Neural cell (in vitro differentiated cells): ENCODE measurements around the gene PGAM2.

Source experiments
- CTCF ChIP-seq: fragments of 450-650 bp; IDR thresholded peaks from 2 replicates; pipeline ENCODE4 v1.5.1; 2014; ENCODE audit warnings: antibody characterized with exemption, mild to moderate bottlenecking, moderate library complexity; ENCODE audit not compliant: poor library complexity, severe bottlenecking
- EZH2 ChIP-seq: fragments of 200-600, 300-800 bp; shearing (Covaris generic), sonication (generic); IDR thresholded peaks from 2 replicates; pipeline ENCODE4 v1.6.1; 2014; ENCODE audit warnings: antibody characterized with exemption, low read length, borderline replicate concordance, mild to moderate bottlenecking; ENCODE audit not compliant: insufficient read depth, poor library complexity, severe bottlenecking
- MXI1 ChIP-seq: fragments of 450-650 bp; conservative IDR thresholded peaks from 2 replicates; pipeline ENCODE4 v1.6.1; 2014; ENCODE audit warnings: antibody characterized with exemption, mild to moderate bottlenecking; ENCODE audit not compliant: poor library complexity, severe bottlenecking
- POLR2AphosphoS5 ChIP-seq: IDR thresholded peaks from 2 replicates; pipeline ENCODE4 v1.6.1; 2012
- REST ChIP-seq: IDR thresholded peaks from 2 replicates; pipeline ENCODE4 v1.6.1; 2012; ENCODE audit warnings: borderline replicate concordance

- TF ChIP-seq EZH2 = no peak
- TF ChIP-seq CTCF = no peak
- TF ChIP-seq POLR2AphosphoS5 = no peak
- TF ChIP-seq MXI1 = no peak
- TF ChIP-seq REST = no peak
Observed at GRCh38 chr7:44103923-44104859, 38.8 kb upstream of the PGAM2 start, which contains the start of gene AEBP1.
